Mononuclear cell (primary cell): Measurements from ENCODE around the gene FGF2. TPM values are rescaled to one million over a fixed set of nuclear protein-coding genes. Genes with fewer than 3 reads are reported as not detected.
A peak's percentile ranks its signal among the peaks of the same experiment; 100 is the strongest.
"Not testable (repeated sequence)": the region's sequence is repeated elsewhere in the genome, so short reads cannot be mapped to it uniquely, and the experiment has no call there.

Source experiments
- H3K27me3 ChIP-seq: 2 replicates; pipeline ENCODE4 v1.6.0; 2011; ENCODE audit warnings: low read length, control low read depth; ENCODE audit not compliant: insufficient read depth
- H3K4me1 ChIP-seq: 2 replicates; pipeline ENCODE4 v1.5.1; 2011; ENCODE audit warnings: mild to moderate bottlenecking, low read length, control low read depth; ENCODE audit not compliant: insufficient read depth
- H3K4me3 ChIP-seq: 2 replicates; pipeline ENCODE4 v1.5.1; 2011; ENCODE audit warnings: mild to moderate bottlenecking, low read length, moderate library complexity
- H3K9me3 ChIP-seq: 2 replicates; pipeline ENCODE4 v1.5.1; 2011; ENCODE audit warnings: low read depth, mild to moderate bottlenecking, control low read depth, low read length
- total RNA-seq: library from RNA; depleted of rRNA; stranded (reverse); fragments of >200 nt; gene quantifications from one replicate; pipeline ENCODE4 v1.2.3, GENCODE V29; 2012

Gene FGF2
- total RNA-seq: 0.31 TPM

- peak within 1 kb of the TSS; percentile 26 for H3K4me3 ChIP-seq
- H3K4me1 ChIP-seq: peaks cover 14% of the 10 kb centered on the region
- no peaks in the 10 kb centered on the region for H3K9me3 ChIP-seq
- peaks cover 83% of the 10 kb centered on the region for H3K27me3 ChIP-seq
These were observed at the start of gene FGF2 for GRCh38 chr4:122826553-122827257. Gene FGF2 (plus strand): TSS chr4:122826831. CDS start chr4:122827175, 344 bp downstream.

DNA sequence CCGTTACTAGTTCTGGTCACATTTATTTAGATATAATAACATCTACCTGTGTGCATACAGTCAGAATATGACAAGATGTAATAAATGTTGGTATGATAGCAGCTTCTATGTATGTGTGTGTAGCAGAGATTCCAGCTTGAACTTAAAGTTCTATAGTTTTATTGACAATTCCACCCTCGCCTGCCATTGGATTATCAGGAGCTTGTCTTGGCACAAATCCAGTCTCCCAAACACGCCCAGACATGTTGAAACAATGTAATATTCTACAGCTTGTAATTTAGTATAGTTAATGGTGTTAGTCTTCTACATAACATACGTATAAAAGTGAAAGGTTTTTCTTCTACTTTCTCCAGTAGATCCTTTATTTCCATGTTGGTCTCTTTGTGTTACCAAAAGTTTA is 49.7 kb upstream of the FGF2 start:
- H3K4me3 ChIP-seq: no peak overlapping the region
- no peaks in the 10 kb centered on the region for H3K9me3 ChIP-seq
- no peaks in the 10 kb centered on the region for H3K4me1 ChIP-seq
- no peaks in the 10 kb centered on the region for H3K27me3 ChIP-seq

GRCh38 chr4:122777846-122778673 is 48.6 kb upstream of the FGF2 start:
- Histone ChIP-seq H3K4me3 (no peak overlapping the region), H3K27me3 (no peaks in the 10 kb centered on the region), H3K4me1 (no peaks in the 10 kb centered on the region), H3K9me3 (no peaks in the 10 kb centered on the region)

- H3K4me1 ChIP-seq: no peaks in the 10 kb centered on the region
- H3K9me3 ChIP-seq: no peaks in the 10 kb centered on the region
- H3K27me3 ChIP-seq: no peaks in the 10 kb centered on the region
- no peak overlapping the region for H3K4me3 ChIP-seq
These were observed 45.1 kb upstream of the FGF2 start for GRCh38 chr4:122781486-122781885.

GRCh38 chr4:122783301-122784215 is 43.1 kb upstream of the FGF2 start:
- no peak overlapping the region for H3K4me3 ChIP-seq
- H3K27me3 ChIP-seq: no peaks in the 10 kb centered on the region
- H3K9me3 ChIP-seq: no peaks in the 10 kb centered on the region
- H3K4me1 ChIP-seq: no peaks in the 10 kb centered on the region

DNA sequence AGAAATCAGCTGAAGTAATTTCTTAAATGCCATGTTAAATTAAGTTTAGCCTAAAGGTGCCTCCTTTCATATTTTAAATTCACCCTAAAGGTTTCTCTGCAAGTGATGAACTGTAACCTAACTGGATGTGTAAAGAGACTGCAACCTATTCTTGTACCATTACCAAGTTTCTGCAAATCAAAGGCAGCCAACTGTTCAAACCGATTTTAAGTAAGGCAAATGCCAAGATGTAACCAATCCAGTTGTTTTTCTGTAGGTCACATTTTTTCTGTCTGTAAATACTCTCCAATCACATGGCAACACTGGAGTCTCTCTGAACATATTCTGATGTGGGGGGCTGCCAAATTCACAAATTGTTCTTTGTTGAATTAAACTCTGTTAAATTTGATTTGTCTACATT is 42.4 kb upstream of the FGF2 start:
- Histone ChIP-seq H3K4me3 (no peak overlapping the region), H3K27me3 (no peaks in the 10 kb centered on the region), H3K4me1 (no peaks in the 10 kb centered on the region), H3K9me3 (no peaks in the 10 kb centered on the region)

DNA sequence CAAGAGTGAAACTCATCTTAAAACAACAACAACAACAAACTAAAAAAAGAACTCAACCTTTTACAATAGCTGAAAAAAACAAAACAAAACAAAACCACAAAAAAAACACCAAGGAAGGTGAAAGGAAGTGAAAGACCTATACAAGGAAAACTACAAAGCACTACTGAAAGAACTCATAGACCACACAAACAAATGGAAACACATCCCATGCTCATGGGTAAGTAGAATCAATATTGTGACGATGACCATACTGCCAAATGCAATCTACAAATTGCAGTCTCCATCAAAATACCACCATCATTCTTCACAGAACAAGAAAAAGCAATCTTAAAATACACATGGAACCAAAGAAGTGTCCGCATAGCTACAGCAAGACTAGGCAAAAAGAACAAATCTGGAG is 41.5 kb upstream of the FGF2 start:
- Histone ChIP-seq H3K4me3 (no peak overlapping the region), H3K27me3 (no peaks in the 10 kb centered on the region), H3K9me3 (no peaks in the 10 kb centered on the region), H3K4me1 (no peaks in the 10 kb centered on the region)

DNA sequence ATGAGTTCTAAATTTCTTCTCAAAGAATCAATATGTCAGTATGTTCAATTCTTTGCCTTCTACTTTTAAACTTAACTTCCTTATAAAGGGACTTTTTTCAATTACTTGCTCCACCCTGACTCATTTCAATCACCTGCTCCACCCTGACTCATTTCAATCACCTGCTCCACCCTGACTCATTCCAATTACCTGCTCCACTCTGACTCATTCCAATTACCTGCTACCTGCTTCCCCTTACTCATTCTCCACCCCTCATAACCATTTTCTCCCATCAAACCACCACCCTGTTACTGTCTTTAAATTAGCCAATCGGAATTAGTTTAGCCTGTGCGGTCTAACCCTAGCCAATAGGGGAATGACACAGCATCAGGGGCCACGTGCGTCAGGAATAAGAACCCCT is 40.3 kb upstream of the FGF2 start:
- not testable (repeated sequence) for H3K9me3 ChIP-seq, H3K4me1 ChIP-seq, H3K4me3 ChIP-seq, H3K27me3 ChIP-seq

- not testable (repeated sequence) for H3K9me3 ChIP-seq
These were observed 39.7 kb upstream of the FGF2 start for GRCh38 chr4:122786920-122787319.

DNA sequence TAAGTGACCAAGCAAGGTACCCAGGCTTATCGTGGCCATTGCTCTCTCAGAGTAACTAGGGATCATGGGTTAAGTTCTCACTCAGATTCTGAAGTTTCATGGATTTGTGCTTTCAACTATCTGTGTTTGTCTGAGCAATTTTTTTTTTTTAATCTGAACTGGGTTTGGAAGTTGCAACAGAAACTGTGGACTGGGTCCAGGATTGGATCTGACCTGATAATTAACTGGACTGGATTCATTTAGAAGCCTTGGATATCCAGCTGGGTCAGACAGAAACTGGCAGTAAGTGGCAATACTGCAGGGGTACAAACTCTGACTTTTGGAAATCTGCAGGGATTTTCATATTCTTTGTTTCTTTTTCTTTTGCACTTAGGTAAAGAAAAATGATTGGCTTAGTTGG is 38.7 kb upstream of the FGF2 start:
- Histone ChIP-seq H3K9me3 (no peaks in the 10 kb centered on the region), H3K27me3 (no peaks in the 10 kb centered on the region), H3K4me1 (no peaks in the 10 kb centered on the region), H3K4me3 (no peak overlapping the region)

More at GRCh38 chr4:122786920-122787319, 39.7 kb upstream of the FGF2 start:
- H3K4me1 ChIP-seq, H3K4me3 ChIP-seq, H3K27me3 ChIP-seq: not testable (repeated sequence)

GRCh38 chr4:122788935-122789334 is 37.7 kb upstream of the FGF2 start:
- no peaks in the 10 kb centered on the region for H3K4me1 ChIP-seq
- no peaks in the 10 kb centered on the region for H3K9me3 ChIP-seq
- no peaks in the 10 kb centered on the region for H3K27me3 ChIP-seq
- no peak overlapping the region for H3K4me3 ChIP-seq

GRCh38 chr4:122793811-122794210 is 32.8 kb upstream of the FGF2 start:
- no peak overlapping the region for H3K4me3 ChIP-seq
- H3K27me3 ChIP-seq: no peaks in the 10 kb centered on the region
- H3K9me3 ChIP-seq: no peaks in the 10 kb centered on the region
- H3K4me1 ChIP-seq: no peaks in the 10 kb centered on the region

DNA sequence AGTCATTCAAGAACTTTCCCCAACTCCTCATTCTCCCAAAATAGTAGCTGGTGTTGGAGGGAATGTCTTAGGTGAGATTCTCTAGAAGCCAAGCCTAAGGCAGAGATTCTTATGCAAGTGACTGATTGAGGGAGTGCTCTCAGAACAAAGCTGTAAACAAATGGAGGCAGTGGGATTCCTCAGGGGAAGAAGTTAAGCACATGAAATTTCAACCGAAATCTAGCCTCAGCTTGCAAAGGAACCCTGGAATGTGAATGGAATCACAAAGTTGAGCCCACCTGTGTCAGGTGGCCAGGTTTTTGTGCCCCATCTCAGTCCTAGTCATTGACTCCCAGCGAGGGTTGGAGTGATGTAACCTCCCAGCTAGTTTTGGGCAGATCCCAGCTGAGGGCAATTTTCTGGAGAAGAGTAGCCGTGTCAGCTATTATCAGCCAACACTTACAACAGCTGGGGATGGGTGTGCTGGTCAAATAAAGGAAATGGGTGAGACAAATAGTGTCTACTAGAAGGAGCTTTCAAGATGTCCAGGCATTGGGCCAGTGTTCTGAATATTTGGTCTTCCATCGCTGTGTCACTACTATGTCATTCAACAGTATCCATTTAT is 29.7 kb upstream of the FGF2 start:
- Histone ChIP-seq H3K4me1 (no peaks in the 10 kb centered on the region), H3K9me3 (no peaks in the 10 kb centered on the region), H3K4me3 (no peak overlapping the region), H3K27me3 (no peaks in the 10 kb centered on the region)

- no peaks in the 10 kb centered on the region for H3K9me3 ChIP-seq
- no peak overlapping the region for H3K4me3 ChIP-seq
- no peaks in the 10 kb centered on the region for H3K4me1 ChIP-seq
- H3K27me3 ChIP-seq: no peaks in the 10 kb centered on the region
These were observed 29.1 kb upstream of the FGF2 start for GRCh38 chr4:122797405-122798094.
